Activated CD8-positive, alpha-beta memory T cell treated with anti-CD3 and anti-CD28 coated beads, Interleukin-2, amount 50 U/mL, for 24 hours (primary cell): ENCODE data around the gene IL1A.

ENCODE experiments used
- DNase-seq: peaks from one replicate; pipeline ENCODE4 v3.0.0-alpha.2; 2020; ENCODE audit errors: extremely low read depth

The IL1A gene

DNA sequence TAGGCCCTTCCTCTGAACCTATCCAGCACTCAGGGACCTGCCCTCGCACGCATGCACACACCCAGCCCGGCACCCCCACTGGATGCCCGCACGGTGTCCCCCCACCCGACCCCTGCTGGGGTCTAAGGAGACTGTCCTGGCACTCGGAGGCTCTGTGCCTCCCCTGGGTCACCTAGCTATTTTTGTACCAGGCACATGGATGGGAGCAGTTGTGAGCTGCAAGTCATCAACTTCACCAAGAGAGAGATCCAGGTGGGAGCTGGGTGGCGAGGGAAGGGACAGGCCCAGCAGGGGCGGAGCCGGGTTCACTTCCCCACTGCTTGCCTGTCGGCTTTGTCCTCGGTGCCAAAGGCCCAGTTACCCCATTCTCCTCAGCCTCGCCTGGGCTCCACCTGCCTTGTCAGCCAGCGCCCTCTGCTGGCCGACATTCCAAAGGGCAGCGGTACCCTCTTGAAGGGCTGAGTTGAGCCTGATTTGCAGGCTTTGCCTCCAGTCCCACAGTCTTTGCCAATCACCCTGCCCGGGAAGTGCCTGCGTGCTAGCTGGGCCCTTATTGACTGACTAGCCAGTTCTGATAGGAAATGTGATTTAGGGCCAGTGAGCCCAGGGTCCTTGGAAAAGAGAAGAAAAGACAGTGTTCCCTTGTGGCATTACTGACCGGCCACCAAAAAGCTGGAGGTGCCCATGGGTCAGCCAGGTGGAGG lies 57.7 kb downstream of the IL1A start:
- peak; percentile 66 for DNase-seq

- DNase-seq: no peak
Measured at GRCh38 chr2:112725545-112726457, 58.5 kb downstream of the IL1A start.

GRCh38 chr2:112724591-112725525 lies 59.4 kb downstream of the IL1A start:
- no peak for DNase-seq

GRCh38 chr2:112723995-112724394 lies 60.3 kb downstream of the IL1A start:
- DNase-seq: no peak
